ENCODE results near the gene ABCA1.

Gene ABCA1

GRCh38 chr9:104912606-104913005 lies 15.3 kb downstream of the ABCA1 start:
- Histone ChIP-seq H3K36me3 (ENCODE audit: insufficient read depth, low read length) (no peaks in the 10 kb centered on the region), H3K9me3 (ENCODE audit: low read depth, low read length) (no peaks in the 10 kb centered on the region), H3K27ac (no peak overlapping the region), H3K9ac (ENCODE audit: insufficient read length) (no peak overlapping the region), H3K4me3 (no peak overlapping the region)
- no peak for DNase-seq (ENCODE audit: low read depth, low spot score)
- no peak for TF ChIP-seq POLR2AphosphoS5 (IDR thresholded peaks at IDR 0.05; ENCODE audit: borderline replicate concordance, low read depth, low read length)
- no peak for TF ChIP-seq FOXP2 (optimal IDR thresholded peaks at IDR 0.05; ENCODE audit: control extremely low read depth, extremely low read length, insufficient read depth)
- TF ChIP-seq EZH2 (IDR thresholded peaks at IDR 0.05), result no peak

DNA sequence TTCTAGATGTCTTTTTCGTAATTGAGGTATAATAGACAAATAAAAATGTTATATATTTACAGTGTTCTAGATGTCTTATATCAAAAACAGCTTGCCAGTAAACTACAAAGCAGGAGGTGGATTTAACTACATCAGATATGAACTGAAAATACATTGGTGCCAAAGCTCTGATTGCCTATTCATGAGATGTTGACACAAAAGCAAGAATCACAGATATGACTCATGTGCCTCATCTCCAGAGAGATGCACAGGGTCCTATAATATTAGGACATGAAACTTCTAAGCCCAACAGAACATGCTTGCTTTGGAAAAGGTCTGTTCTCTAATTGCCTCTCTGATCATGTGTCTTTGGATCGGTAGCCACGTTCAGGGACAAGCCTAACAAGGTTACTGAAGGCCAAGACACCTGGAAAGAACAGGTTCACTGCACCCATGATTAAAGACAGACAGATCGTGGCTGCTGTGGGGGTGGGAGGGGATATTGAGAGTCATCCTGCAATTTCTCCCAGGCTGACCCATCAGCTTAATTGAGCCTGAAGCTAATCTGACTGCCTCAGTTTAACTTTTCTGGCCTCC lies 16.8 kb downstream of the ABCA1 start:
- Histone ChIP-seq H3K36me3 (ENCODE audit: insufficient read depth, low read length) (no peaks in the 10 kb centered on the region), H3K9me3 (ENCODE audit: low read depth, low read length) (no peaks in the 10 kb centered on the region), H3K4me3 (no peak overlapping the region), H3K9ac (ENCODE audit: insufficient read length) (no peak overlapping the region), H3K27ac (no peak overlapping the region)
- TF ChIP-seq EZH2 (IDR thresholded peaks at IDR 0.05) (no peak), POLR2AphosphoS5 (IDR thresholded peaks at IDR 0.05; ENCODE audit: borderline replicate concordance, low read depth, low read length) (no peak), FOXP2 (optimal IDR thresholded peaks at IDR 0.05; ENCODE audit: control extremely low read depth, extremely low read length, insufficient read depth) (no peak)
- DNase-seq (ENCODE audit: low read depth, low spot score), result no peak

GRCh38 chr9:104907278-104907951 lies 20.5 kb downstream of the ABCA1 start:
- TF ChIP-seq POLR2AphosphoS5 (IDR thresholded peaks at IDR 0.05; ENCODE audit: borderline replicate concordance, low read depth, low read length), result no peak
- TF ChIP-seq FOXP2 (optimal IDR thresholded peaks at IDR 0.05; ENCODE audit: control extremely low read depth, extremely low read length, insufficient read depth), result no peak
- TF ChIP-seq EZH2 (IDR thresholded peaks at IDR 0.05), result no peak
- no peak overlapping the region for H3K9ac ChIP-seq (ENCODE audit: insufficient read length)
- H3K27ac ChIP-seq, result no peak overlapping the region
- H3K36me3 ChIP-seq (ENCODE audit: insufficient read depth, low read length), result no peaks in the 10 kb centered on the region
- no peak for DNase-seq (ENCODE audit: low read depth, low spot score)
- H3K9me3 ChIP-seq (ENCODE audit: low read depth, low read length), result no peaks in the 10 kb centered on the region
- no peak overlapping the region for H3K4me3 ChIP-seq

GRCh38 chr9:104906441-104907277 lies 21.3 kb downstream of the ABCA1 start:
- no peak for DNase-seq (ENCODE audit: low read depth, low spot score)
- Histone ChIP-seq H3K9ac (ENCODE audit: insufficient read length) (no peak overlapping the region), H3K4me3 (no peak overlapping the region), H3K9me3 (ENCODE audit: low read depth, low read length) (no peaks in the 10 kb centered on the region), H3K36me3 (ENCODE audit: insufficient read depth, low read length) (no peaks in the 10 kb centered on the region), H3K27ac (no peak overlapping the region)
- TF ChIP-seq EZH2 (IDR thresholded peaks at IDR 0.05), result no peak
- no peak for TF ChIP-seq FOXP2 (optimal IDR thresholded peaks at IDR 0.05; ENCODE audit: control extremely low read depth, extremely low read length, insufficient read depth)
- TF ChIP-seq POLR2AphosphoS5 (IDR thresholded peaks at IDR 0.05; ENCODE audit: borderline replicate concordance, low read depth, low read length), result no peak

DNA sequence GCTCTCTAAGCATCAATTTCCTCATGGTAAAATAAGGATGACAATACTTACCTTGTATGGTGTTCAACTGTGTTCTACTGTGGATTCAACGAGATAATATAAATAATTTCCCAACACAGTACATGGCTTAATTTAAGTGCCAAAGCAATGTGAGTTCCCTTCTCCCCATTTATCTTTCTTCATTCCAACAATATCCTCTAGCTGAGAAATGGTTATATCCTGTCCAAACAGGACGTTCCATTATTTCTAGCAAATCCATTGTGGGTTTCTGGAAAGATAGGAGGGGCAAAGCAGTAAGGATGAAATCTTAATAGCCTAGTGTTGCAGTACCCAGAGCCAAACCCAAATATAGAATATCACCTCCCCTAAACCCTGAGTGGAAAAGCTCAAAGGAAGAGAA lies 22.0 kb downstream of the ABCA1 start:
- Histone ChIP-seq H3K27ac (no peak overlapping the region), H3K4me3 (no peak overlapping the region), H3K36me3 (ENCODE audit: insufficient read depth, low read length) (no peaks in the 10 kb centered on the region), H3K9ac (ENCODE audit: insufficient read length) (no peak overlapping the region), H3K9me3 (ENCODE audit: low read depth, low read length) (no peaks in the 10 kb centered on the region)
- no peak for DNase-seq (ENCODE audit: low read depth, low spot score)
- TF ChIP-seq EZH2 (IDR thresholded peaks at IDR 0.05) (no peak), FOXP2 (optimal IDR thresholded peaks at IDR 0.05; ENCODE audit: control extremely low read depth, extremely low read length, insufficient read depth) (no peak), POLR2AphosphoS5 (IDR thresholded peaks at IDR 0.05; ENCODE audit: borderline replicate concordance, low read depth, low read length) (no peak)

DNA sequence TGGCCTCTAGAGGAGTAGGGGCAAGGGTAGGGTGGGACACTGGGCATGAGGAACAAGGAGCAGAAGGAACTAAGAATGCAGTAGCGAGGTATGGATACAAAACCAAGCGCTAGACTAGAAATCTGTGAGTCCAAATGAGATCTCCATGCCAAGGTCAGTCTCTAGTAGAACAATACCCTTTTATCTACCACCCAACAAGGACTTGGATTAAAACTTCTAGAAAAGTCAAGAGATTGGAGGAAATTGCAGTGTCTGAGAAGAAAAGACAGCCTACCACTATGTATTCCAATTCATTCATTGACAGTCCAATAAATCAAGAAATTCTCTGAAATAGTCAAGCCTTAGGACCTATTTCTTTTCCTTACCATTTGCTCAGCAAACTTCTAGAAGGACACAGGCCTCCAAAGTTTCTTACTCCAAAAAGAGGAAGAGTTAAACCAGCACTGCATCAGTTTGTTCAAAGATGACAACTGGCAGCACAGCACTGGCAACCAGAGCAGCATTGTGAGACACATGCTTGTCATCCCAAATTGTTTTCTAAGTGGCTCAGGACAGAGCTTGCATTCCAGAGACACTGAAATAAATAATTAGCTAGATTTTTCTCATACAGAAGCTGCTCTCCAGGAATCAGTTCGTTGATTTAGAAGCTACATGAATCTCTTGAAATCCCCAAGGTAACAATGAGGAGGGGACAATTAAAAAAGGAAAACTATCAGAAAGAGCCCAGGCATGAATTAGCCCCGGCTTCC lies 22.6 kb downstream of the ABCA1 start:
- Histone ChIP-seq H3K9ac (ENCODE audit: insufficient read length) (no peak overlapping the region), H3K36me3 (ENCODE audit: insufficient read depth, low read length) (no peaks in the 10 kb centered on the region), H3K9me3 (ENCODE audit: low read depth, low read length) (no peaks in the 10 kb centered on the region), H3K4me3 (no peak overlapping the region), H3K27ac (no peak overlapping the region)
- no peak for DNase-seq (ENCODE audit: low read depth, low spot score)
- TF ChIP-seq EZH2 (IDR thresholded peaks at IDR 0.05) (no peak), POLR2AphosphoS5 (IDR thresholded peaks at IDR 0.05; ENCODE audit: borderline replicate concordance, low read depth, low read length) (no peak), FOXP2 (optimal IDR thresholded peaks at IDR 0.05; ENCODE audit: control extremely low read depth, extremely low read length, insufficient read depth) (no peak)

DNA sequence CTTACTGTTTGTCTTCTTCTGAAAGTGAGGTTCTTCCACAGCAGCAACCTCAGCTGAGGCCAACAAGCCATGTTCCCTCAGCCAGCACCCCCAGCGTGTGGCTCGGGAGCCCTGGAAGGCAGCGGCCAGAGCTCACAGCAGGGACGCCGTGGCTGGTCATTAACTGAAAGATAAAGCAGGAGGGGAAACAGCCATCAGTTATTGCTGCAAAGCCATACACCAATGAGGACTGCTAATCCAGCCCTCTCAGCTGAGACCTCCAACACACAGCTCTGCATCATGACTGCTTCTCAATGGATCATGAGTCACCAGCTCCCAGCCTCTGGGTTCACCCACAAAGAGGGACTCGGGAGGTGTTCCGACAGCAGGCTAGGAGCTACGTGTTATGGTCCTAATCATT lies 24.3 kb downstream of the ABCA1 start:
- no peak for DNase-seq (ENCODE audit: low read depth, low spot score)
- no peaks in the 10 kb centered on the region for H3K9me3 ChIP-seq (ENCODE audit: low read depth, low read length)
- TF ChIP-seq EZH2 (IDR thresholded peaks at IDR 0.05), result no peak
- no peak for TF ChIP-seq FOXP2 (optimal IDR thresholded peaks at IDR 0.05; ENCODE audit: control extremely low read depth, extremely low read length, insufficient read depth)
- TF ChIP-seq POLR2AphosphoS5 (IDR thresholded peaks at IDR 0.05; ENCODE audit: borderline replicate concordance, low read depth, low read length), result no peak
- H3K36me3 ChIP-seq (ENCODE audit: insufficient read depth, low read length), result no peaks in the 10 kb centered on the region
- H3K9ac ChIP-seq (ENCODE audit: insufficient read length), result no peak overlapping the region
- H3K4me3 ChIP-seq, result no peak overlapping the region
- no peak overlapping the region for H3K27ac ChIP-seq

GRCh38 chr9:104900871-104901270 lies 27.1 kb downstream of the ABCA1 start:
- H3K9ac ChIP-seq (ENCODE audit: insufficient read length), result no peak overlapping the region
- no peak overlapping the region for H3K4me3 ChIP-seq
- DNase-seq (ENCODE audit: low read depth, low spot score), result no peak
- H3K9me3 ChIP-seq (ENCODE audit: low read depth, low read length), result no peaks in the 10 kb centered on the region
- H3K36me3 ChIP-seq (ENCODE audit: insufficient read depth, low read length), result no peaks in the 10 kb centered on the region
- TF ChIP-seq FOXP2 (optimal IDR thresholded peaks at IDR 0.05; ENCODE audit: control extremely low read depth, extremely low read length, insufficient read depth) (no peak), EZH2 (IDR thresholded peaks at IDR 0.05) (no peak), POLR2AphosphoS5 (IDR thresholded peaks at IDR 0.05; ENCODE audit: borderline replicate concordance, low read depth, low read length) (no peak)
- no peak overlapping the region for H3K27ac ChIP-seq
